HepG2 (cell line): ENCODE measurements around the gene IL17RB. TPM values are rescaled to one million over a fixed set of nuclear protein-coding genes. Genes with fewer than 3 reads are reported as not detected.

Experiments used
- DPF2 ChIP-seq: sonication (generic); formaldehyde crosslinking; IDR thresholded peaks from 2 replicates; pipeline ENCODE4 v1.4.0; 2020; ENCODE audit warnings: mild to moderate bottlenecking, low read depth, missing genetic modification reagents, borderline replicate concordance
- HCFC1 ChIP-seq: fragments of 150-350 bp; IDR thresholded peaks from 2 replicates; pipeline ENCODE4 v1.6.1; 2014; ENCODE audit warnings: low read depth, low read length
- JDP2 ChIP-seq: sonication (generic); formaldehyde crosslinking; IDR thresholded peaks from 2 replicates; pipeline ENCODE4 v1.8.1; 2022; ENCODE audit warnings: missing genetic modification reagents, borderline replicate concordance
- MIER3 ChIP-seq: IDR thresholded peaks from 2 replicates; pipeline ENCODE4 v1.6.1; 2016; ENCODE audit warnings: missing compliant biosample characterization, borderline replicate concordance
- NR2F1 ChIP-seq, 2 experiments: fragments of 450-650 bp in 1 of 2; formaldehyde crosslinking in 1 of 2; IDR thresholded peaks; 2 replicates each; pipeline versions ENCODE4 v1.5.0 to v1.6.1; 2016 to 2020; ENCODE audit warnings: mild to moderate bottlenecking in 1 of 2, missing compliant biosample characterization in 1 of 2, missing genetic modification reagents in 1 of 2, moderate library complexity in 1 of 2
- POLR2AphosphoS5 ChIP-seq: IDR thresholded peaks from 2 replicates; pipeline ENCODE4 v1.6.1; 2012; ENCODE audit warnings: low read depth, low read length
- SP5 ChIP-seq: IDR thresholded peaks from 2 replicates; pipeline ENCODE4 v1.6.1; 2016; ENCODE audit warnings: low read depth, borderline replicate concordance
- SYNCRIP ChIP-seq: fragments of 200-400 bp; formaldehyde crosslinking; IDR thresholded peaks from 2 replicates; pipeline ENCODE4 v1.6.1; 2018; ENCODE audit warnings: mild to moderate bottlenecking, low read depth, low read length; ENCODE audit not compliant: insufficient read depth
- TEAD3 ChIP-seq: optimal IDR thresholded peaks from 2 replicates; pipeline ENCODE3; 2016; ENCODE audit warnings: borderline replicate concordance
- ZNF768 ChIP-seq: sonication (generic); formaldehyde crosslinking; IDR thresholded peaks from 2 replicates; pipeline ENCODE4 v1.4.0; 2020; ENCODE audit warnings: missing genetic modification reagents
- polyA plus RNA-seq, 8 experiments: library from polyadenylated mRNA; depleted of rRNA in 3 of 8; stranded (reverse) in 7 of 8; unstranded in 1 of 8; fragments of >200 nt; fragmentation: Illumina TruSeq in 4 of 8; extraction: Trizol in 4 of 8; gene quantifications; 2 replicates each; pipeline versions ENCODE4 v1.2.1 to v1.2.3, GENCODE V29; 2011 to 2016; ENCODE audit warnings: low read depth in 4 of 8, missing spikeins in 1 of 8, mixed read lengths in 1 of 8; ENCODE audit not compliant: insufficient read depth in 1 of 8
- total RNA-seq, 5 experiments: library from RNA; depleted of rRNA; stranded (reverse); fragments of >200 nt; fragmentation: Illumina TruSeq; extraction: Trizol; gene quantifications; 2 replicates each; pipeline ENCODE4 v1.2.3, GENCODE V29; 2016; ENCODE audit warnings: low read depth in 1 of 5
- TF ChIP-seq, protein P1 (sequence below): sonication (generic); formaldehyde crosslinking; IDR thresholded peaks from 2 replicates; pipeline ENCODE4 v1.4.0; 2020; ENCODE audit warnings: missing genetic modification reagents

IL17RB gene
- total and polyA plus RNA-seq, 2 of the 13 experiments (the other 11 are each of a cell fraction or from before 2014, with no cell fraction given), result 130 to 190 TPM

DNA sequence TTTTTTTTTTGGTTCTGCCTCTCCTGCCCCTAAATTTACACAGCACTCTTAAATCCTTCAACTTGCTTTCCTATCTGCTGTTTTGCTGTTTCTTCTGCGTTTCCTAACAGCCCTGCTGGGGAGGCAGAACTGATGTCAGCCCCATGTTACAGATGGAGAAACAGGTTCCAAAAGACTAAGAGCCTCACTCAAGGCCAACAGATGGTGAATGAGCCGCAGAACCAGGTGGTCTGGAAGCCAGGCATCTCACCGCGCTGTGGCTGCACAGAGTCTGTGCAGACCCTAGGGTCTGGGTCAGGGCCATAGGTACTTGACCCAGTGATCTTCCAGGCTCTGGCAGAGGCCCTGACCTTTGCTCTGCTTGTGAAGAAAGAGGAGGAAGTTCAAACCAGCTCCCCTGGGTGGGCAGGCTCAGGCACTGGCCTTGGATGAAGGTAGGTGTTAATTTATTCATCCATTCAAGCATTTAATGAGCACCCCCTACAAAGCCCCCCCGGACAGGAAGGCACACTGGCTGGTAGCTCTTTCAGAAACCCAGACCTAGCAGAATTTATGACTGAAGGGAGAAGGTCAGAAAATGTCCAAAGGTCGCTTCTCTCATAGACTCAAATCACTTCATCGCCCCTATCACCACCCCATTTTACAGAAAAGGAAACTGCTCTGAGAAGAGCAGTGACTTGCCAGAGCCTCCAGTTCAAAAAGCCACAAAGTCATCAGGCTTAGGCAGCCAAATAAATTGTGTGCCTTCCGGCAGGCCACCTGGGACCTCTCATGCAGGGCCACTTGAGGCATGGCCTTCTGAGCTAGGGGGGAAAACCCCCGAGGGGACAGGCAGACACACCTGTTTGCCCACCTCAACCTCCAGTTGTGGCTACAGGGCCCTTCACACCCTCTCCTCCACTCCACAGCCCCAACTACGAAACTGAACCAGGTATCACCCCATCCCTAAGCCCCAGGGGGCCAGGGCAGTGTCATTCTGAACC lies 2.9 kb upstream of the IL17RB start (continued):
- TF ChIP-seq, protein P1, sequence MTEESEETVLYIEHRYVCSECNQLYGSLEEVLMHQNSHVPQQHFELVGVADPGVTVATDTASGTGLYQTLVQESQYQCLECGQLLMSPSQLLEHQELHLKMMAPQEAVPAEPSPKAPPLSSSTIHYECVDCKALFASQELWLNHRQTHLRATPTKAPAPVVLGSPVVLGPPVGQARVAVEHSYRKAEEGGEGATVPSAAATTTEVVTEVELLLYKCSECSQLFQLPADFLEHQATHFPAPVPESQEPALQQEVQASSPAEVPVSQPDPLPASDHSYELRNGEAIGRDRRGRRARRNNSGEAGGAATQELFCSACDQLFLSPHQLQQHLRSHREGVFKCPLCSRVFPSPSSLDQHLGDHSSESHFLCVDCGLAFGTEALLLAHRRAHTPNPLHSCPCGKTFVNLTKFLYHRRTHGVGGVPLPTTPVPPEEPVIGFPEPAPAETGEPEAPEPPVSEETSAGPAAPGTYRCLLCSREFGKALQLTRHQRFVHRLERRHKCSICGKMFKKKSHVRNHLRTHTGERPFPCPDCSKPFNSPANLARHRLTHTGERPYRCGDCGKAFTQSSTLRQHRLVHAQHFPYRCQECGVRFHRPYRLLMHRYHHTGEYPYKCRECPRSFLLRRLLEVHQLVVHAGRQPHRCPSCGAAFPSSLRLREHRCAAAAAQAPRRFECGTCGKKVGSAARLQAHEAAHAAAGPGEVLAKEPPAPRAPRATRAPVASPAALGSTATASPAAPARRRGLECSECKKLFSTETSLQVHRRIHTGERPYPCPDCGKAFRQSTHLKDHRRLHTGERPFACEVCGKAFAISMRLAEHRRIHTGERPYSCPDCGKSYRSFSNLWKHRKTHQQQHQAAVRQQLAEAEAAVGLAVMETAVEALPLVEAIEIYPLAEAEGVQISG (CRISPR knock-in tag), result no peak
- TF ChIP-seq NR2F1 (CRISPR knock-in tag; IDR thresholded peaks at IDR 0.05) (peak; percentile 91 to 97), HCFC1 (no peak), TEAD3 (CRISPR knock-in tag) (no peak), MIER3 (CRISPR knock-in tag) (0 out of 2 replicates have a peak, but pooled peaks have one; percentile 14), SYNCRIP (no peak), ZNF768 (CRISPR knock-in tag) (peak; percentile 51; the same call in 1 of the 2 replicates), JDP2 (CRISPR knock-in tag) (no peak), SP5 (CRISPR knock-in tag) (0 out of 2 replicates have a peak, but pooled peaks have one; percentile 35), POLR2AphosphoS5 (peak; percentile 31; the same call in 1 of the 2 replicates), DPF2 (CRISPR knock-in tag) (0 out of 2 replicates have a peak, but pooled peaks have one; percentile 9)
